ENCODE data around the gene ZBTB47.

The ZBTB47 gene

DNA sequence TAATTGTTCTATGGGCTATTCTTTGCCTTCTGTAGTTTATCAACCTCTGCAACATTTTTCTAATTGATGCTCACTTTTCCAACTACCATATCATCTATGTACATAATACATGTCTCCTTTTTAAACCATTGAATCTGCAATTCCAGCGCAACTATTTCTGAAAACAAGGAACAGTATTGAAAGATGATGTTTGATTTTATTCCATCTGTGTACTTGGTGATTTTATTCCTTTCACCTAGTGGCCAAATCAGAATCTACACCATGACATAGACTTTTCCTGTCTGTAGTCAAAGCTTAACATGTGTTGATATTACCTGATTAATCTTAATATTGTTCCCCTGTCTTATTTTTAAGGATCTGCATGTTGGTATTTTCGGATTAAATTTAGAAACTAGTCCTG lies 40.0 kb upstream of the ZBTB47 start:
- peak; percentile 26 for DNase-seq (ENCODE audit: low read depth)
- TF ChIP-seq, protein P1, sequence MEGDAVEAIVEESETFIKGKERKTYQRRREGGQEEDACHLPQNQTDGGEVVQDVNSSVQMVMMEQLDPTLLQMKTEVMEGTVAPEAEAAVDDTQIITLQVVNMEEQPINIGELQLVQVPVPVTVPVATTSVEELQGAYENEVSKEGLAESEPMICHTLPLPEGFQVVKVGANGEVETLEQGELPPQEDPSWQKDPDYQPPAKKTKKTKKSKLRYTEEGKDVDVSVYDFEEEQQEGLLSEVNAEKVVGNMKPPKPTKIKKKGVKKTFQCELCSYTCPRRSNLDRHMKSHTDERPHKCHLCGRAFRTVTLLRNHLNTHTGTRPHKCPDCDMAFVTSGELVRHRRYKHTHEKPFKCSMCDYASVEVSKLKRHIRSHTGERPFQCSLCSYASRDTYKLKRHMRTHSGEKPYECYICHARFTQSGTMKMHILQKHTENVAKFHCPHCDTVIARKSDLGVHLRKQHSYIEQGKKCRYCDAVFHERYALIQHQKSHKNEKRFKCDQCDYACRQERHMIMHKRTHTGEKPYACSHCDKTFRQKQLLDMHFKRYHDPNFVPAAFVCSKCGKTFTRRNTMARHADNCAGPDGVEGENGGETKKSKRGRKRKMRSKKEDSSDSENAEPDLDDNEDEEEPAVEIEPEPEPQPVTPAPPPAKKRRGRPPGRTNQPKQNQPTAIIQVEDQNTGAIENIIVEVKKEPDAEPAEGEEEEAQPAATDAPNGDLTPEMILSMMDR (IDR thresholded peaks at IDR 0.05; ENCODE audit: low read depth, low read length) = peak; percentile 14
- no peak for TF ChIP-seq POLR2A (IDR thresholded peaks at IDR 0.05; ENCODE audit: extremely low read depth, insufficient read length)

GRCh38 chr3:42631620-42632019 lies 21.9 kb upstream of the ZBTB47 start:
- no peak overlapping the region for H3K4me3 ChIP-seq (ENCODE audit: low read depth, low read length)
- no peak for DNase-seq (ENCODE audit: low read depth)
- TF ChIP-seq POLR2A (IDR thresholded peaks at IDR 0.05; ENCODE audit: extremely low read depth, insufficient read length) (no peak), MYC (IDR thresholded peaks at IDR 0.05; ENCODE audit: low read depth, low read length) (no peak)
- TF ChIP-seq, protein P1 (IDR thresholded peaks at IDR 0.05; ENCODE audit: low read depth, low read length) = no peak
- TF ChIP-seq, protein P2, sequence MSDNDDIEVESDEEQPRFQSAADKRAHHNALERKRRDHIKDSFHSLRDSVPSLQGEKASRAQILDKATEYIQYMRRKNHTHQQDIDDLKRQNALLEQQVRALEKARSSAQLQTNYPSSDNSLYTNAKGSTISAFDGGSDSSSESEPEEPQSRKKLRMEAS (IDR thresholded peaks at IDR 0.05; ENCODE audit: low read depth, low read length) = no peak

More for the DNA sequence above, 40.0 kb upstream of the ZBTB47 start:
- H3K4me3 ChIP-seq (ENCODE audit: low read depth, low read length) = no peak overlapping the region

GRCh38 chr3:42632146-42632545 lies 21.4 kb upstream of the ZBTB47 start:
- H3K4me3 ChIP-seq (ENCODE audit: low read depth, low read length) = no peak overlapping the region
- TF ChIP-seq MYC (IDR thresholded peaks at IDR 0.05; ENCODE audit: low read depth, low read length) = no peak
- TF ChIP-seq, protein P1 (IDR thresholded peaks at IDR 0.05; ENCODE audit: low read depth, low read length) = no peak
- no peak for DNase-seq (ENCODE audit: low read depth)

GRCh38 chr3:42633544-42633943 lies 20.0 kb upstream of the ZBTB47 start:
- H3K4me3 ChIP-seq (ENCODE audit: low read depth, low read length) = no peak overlapping the region
- DNase-seq (ENCODE audit: low read depth) = no peak
- TF ChIP-seq MYC (IDR thresholded peaks at IDR 0.05; ENCODE audit: low read depth, low read length) = no peak
- TF ChIP-seq POLR2A (IDR thresholded peaks at IDR 0.05; ENCODE audit: extremely low read depth, insufficient read length) = no peak
- TF ChIP-seq, protein P1 (IDR thresholded peaks at IDR 0.05; ENCODE audit: low read depth, low read length) = no peak
- TF ChIP-seq, protein P2 (IDR thresholded peaks at IDR 0.05; ENCODE audit: low read depth, low read length) = no peak

DNA sequence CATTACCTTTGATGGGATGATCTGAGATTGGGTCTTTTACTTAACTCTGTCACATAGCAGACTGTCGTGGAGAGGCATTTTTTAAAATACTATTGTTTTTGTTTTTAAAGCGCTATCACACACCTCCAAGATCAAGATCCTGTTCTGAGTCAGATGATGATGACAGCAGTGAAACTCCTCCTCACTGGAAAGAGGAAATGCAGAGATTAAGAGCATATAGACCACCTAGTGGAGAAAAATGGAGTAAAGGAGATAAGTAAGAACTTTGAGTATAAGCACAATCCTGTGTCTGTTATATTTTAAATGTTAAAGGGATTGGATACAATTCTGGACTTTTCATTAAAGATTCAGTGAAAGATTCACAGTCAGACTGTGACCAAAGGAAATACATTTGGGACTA lies 18.4 kb upstream of the ZBTB47 start:
- no peak overlapping the region for H3K4me3 ChIP-seq (ENCODE audit: low read depth, low read length)
- TF ChIP-seq, protein P2 (IDR thresholded peaks at IDR 0.05; ENCODE audit: low read depth, low read length) = no peak
- TF ChIP-seq, protein P1 (IDR thresholded peaks at IDR 0.05; ENCODE audit: low read depth, low read length) = peak; percentile 2
- no peak for TF ChIP-seq MYC (IDR thresholded peaks at IDR 0.05; ENCODE audit: low read depth, low read length)
- peak; percentile 45 for DNase-seq (ENCODE audit: low read depth)

- TF ChIP-seq, protein P1 (IDR thresholded peaks at IDR 0.05; ENCODE audit: low read depth, low read length) = no peak
- TF ChIP-seq, protein P2 (IDR thresholded peaks at IDR 0.05; ENCODE audit: low read depth, low read length) = no peak
- TF ChIP-seq MYC (IDR thresholded peaks at IDR 0.05; ENCODE audit: low read depth, low read length) (no peak), POLR2A (IDR thresholded peaks at IDR 0.05; ENCODE audit: extremely low read depth, insufficient read length) (no peak)
- DNase-seq (ENCODE audit: low read depth) = no peak
- no peak overlapping the region for H3K4me3 ChIP-seq (ENCODE audit: low read depth, low read length)
Observed at GRCh38 chr3:42637001-42637400, 16.5 kb upstream of the ZBTB47 start.

Measured in NB4 (cell line).